HepG2 (cell line): ENCODE measurements around the gene ID4. TPM values are rescaled to one million over a fixed set of nuclear protein-coding genes. Genes with fewer than 3 reads are reported as not detected.

Source experiments
- ASH2L ChIP-seq: fragments of 300-600, 200-600 bp; sonication (generic); IDR thresholded peaks from 2 replicates; pipeline ENCODE4 v1.7.0; 2017; ENCODE audit warnings: low read depth, mild to moderate bottlenecking, moderate library complexity, mixed read lengths, low read length; ENCODE audit not compliant: insufficient read length
- EEA1 ChIP-seq: sonication (generic); formaldehyde crosslinking; IDR thresholded peaks from 2 replicates; pipeline ENCODE4 v1.5.1; 2020; ENCODE audit warnings: mild to moderate bottlenecking, missing genetic modification reagents, borderline replicate concordance
- GLI4 ChIP-seq: sonication (generic); formaldehyde crosslinking; IDR thresholded peaks from 2 replicates; pipeline ENCODE4 v1.5.1; 2020; ENCODE audit warnings: missing genetic modification reagents, mild to moderate bottlenecking, moderate library complexity, borderline replicate concordance
- KDM1A ChIP-seq: IDR thresholded peaks from 2 replicates; pipeline ENCODE4 v1.6.1; 2016; ENCODE audit warnings: missing compliant biosample characterization
- MXD1 ChIP-seq: sonication (generic); formaldehyde crosslinking; IDR thresholded peaks from 2 replicates; pipeline ENCODE4 v1.4.0; 2020; ENCODE audit warnings: mild to moderate bottlenecking, missing genetic modification reagents
- MXD3 ChIP-seq: IDR thresholded peaks from 2 replicates; pipeline ENCODE4 v1.6.1; 2016; ENCODE audit warnings: mild to moderate bottlenecking, missing biosample characterization, missing genetic modification reagents
- NFE2L2 ChIP-seq: fragments of 150-350 bp; IDR thresholded peaks from 2 replicates; pipeline ENCODE4 v1.6.1; 2014; ENCODE audit warnings: low read length
- NONO ChIP-seq, 2 experiments: fragments of 450-650 bp in 1 of 2; sonication (generic) in 1 of 2; formaldehyde crosslinking in 1 of 2; IDR thresholded peaks in 1 of 2; conservative IDR thresholded peaks in 1 of 2; 2 replicates each; pipeline versions ENCODE4 v1.6.1 to v1.8.0; 2017 to 2022; ENCODE audit warnings: mild to moderate bottlenecking in 1 of 2, missing genetic modification reagents in 1 of 2, moderate library complexity in 1 of 2
- RERE ChIP-seq: IDR thresholded peaks from 2 replicates; pipeline ENCODE4 v1.6.1; 2016; ENCODE audit warnings: low read depth, missing genetic modification reagents, missing compliant biosample characterization
- SIN3B ChIP-seq: fragments of 150-350 bp; IDR thresholded peaks from 2 replicates; pipeline ENCODE4 v1.6.1; 2014; ENCODE audit warnings: low read length
- SP5 ChIP-seq: IDR thresholded peaks from 2 replicates; pipeline ENCODE4 v1.6.1; 2016; ENCODE audit warnings: low read depth, borderline replicate concordance
- ZBTB14 ChIP-seq: sonication (generic); formaldehyde crosslinking; IDR thresholded peaks from 2 replicates; pipeline ENCODE4 v1.4.0; 2020; ENCODE audit warnings: missing genetic modification reagents
- ZMYM3 ChIP-seq: sonication (generic); formaldehyde crosslinking; IDR thresholded peaks from 2 replicates; pipeline ENCODE4 v1.5.1; 2020; ENCODE audit warnings: mild to moderate bottlenecking, missing genetic modification reagents
- ZNF609 ChIP-seq: sonication (generic); formaldehyde crosslinking; IDR thresholded peaks from 2 replicates; pipeline ENCODE4 v1.4.0; 2020; ENCODE audit warnings: mild to moderate bottlenecking, missing genetic modification reagents, borderline replicate concordance
- ZNF737 ChIP-seq: sonication (generic); formaldehyde crosslinking; IDR thresholded peaks from 2 replicates; pipeline ENCODE4 v1.5.0; 2020; ENCODE audit warnings: missing genetic modification reagents, mild to moderate bottlenecking, borderline replicate concordance
- ZNF75D ChIP-seq: sonication (generic); formaldehyde crosslinking; IDR thresholded peaks from 2 replicates; pipeline ENCODE4 v1.8.1; 2023; ENCODE audit warnings: missing genetic modification reagents, mild to moderate bottlenecking, borderline replicate concordance
- polyA plus RNA-seq, 8 experiments: library from polyadenylated mRNA; depleted of rRNA in 3 of 8; stranded (reverse) in 7 of 8; unstranded in 1 of 8; fragments of >200 nt; fragmentation: Illumina TruSeq in 4 of 8; extraction: Trizol in 4 of 8; gene quantifications; 2 replicates each; pipeline versions ENCODE4 v1.2.1 to v1.2.3, GENCODE V29; 2011 to 2016; ENCODE audit warnings: low read depth in 4 of 8, missing spikeins in 1 of 8, mixed read lengths in 1 of 8; ENCODE audit not compliant: insufficient read depth in 1 of 8
- total RNA-seq, 5 experiments: library from RNA; depleted of rRNA; stranded (reverse); fragments of >200 nt; fragmentation: Illumina TruSeq; extraction: Trizol; gene quantifications; 2 replicates each; pipeline ENCODE4 v1.2.3, GENCODE V29; 2016; ENCODE audit warnings: low read depth in 1 of 5

ID4 gene
- total and polyA plus RNA-seq, 2 of the 13 experiments (the other 11 are each of a cell fraction or from before 2014, with no cell fraction given): 0.20 to 0.44 TPM

GRCh38 chr6:19838442-19839236 lies 1.5 kb downstream of the ID4 start (continued):
- TF ChIP-seq ZNF609 (CRISPR knock-in tag) (no peak), MXD1 (CRISPR knock-in tag) (peak; percentile 63; the same call in 1 of the 2 replicates), ZNF75D (CRISPR knock-in tag) (no peak), MXD3 (CRISPR knock-in tag) (no peak; the same call in 1 of the 2 replicates), KDM1A (no peak), ASH2L (peak; percentile 57), RERE (CRISPR knock-in tag) (no peak), ZBTB14 (CRISPR knock-in tag) (peak; percentile 61), ZNF737 (CRISPR knock-in tag) (no peak), NONO (IDR thresholded peaks at IDR 0.05) (no peak), NONO (CRISPR knock-in tag; conservative IDR thresholded peaks at IDR 0.05) (peak; percentile 62; the same call in 1 of the 2 replicates), SP5 (CRISPR knock-in tag) (no peak), GLI4 (CRISPR knock-in tag) (no peak), NFE2L2 (no peak), SIN3B (no peak), ZMYM3 (CRISPR knock-in tag) (no peak), EEA1 (CRISPR knock-in tag) (no peak)
